ENCODE measurements around the gene TIMM17B.
A peak's percentile ranks its signal among the peaks of the same experiment; 100 is the strongest.
"Not testable (repeated sequence)": the region's sequence is repeated elsewhere in the genome, so short reads cannot be mapped to it uniquely, and the experiment has no call there.

TIMM17B gene

DNA sequence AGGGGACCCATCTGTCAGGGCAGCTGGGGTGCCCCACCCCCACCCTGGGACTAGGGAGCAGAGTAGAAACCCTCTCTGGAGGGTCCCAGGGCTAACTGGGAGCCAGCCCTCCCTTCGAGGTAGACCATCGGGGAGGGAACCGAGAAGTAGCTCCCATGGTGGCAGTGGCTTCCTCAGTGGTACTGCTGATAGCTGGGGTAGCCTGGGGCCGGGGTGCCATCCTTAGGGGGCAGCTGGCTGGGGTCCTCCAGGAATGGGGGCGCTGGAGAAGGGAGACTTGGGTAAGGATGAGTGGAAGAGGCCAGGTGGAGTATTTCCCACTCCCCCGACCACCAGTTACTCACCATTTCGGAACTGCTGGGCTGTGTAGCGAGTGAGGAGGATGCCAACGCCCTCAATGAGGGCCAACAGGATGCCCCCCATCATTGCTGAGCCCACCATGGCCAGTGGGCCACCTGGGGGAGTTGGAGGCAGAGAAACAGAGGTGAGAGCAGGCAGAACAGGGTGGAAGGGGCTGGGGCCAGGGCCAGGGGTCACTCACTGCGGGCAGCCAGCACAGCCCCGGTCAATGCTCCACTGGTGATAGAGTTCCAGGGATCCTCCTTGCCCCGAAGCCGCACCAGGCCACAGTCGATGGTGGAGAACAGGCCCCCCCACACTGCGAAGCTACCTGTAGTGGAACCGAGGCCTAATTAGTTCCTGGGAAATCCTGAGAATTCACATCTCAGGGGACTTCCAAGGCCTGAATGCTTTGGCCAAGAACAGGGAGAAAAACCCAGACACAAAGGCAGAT, 3.8 kb downstream of the TIMM17B start:
- DNase-seq = no peak

DNA sequence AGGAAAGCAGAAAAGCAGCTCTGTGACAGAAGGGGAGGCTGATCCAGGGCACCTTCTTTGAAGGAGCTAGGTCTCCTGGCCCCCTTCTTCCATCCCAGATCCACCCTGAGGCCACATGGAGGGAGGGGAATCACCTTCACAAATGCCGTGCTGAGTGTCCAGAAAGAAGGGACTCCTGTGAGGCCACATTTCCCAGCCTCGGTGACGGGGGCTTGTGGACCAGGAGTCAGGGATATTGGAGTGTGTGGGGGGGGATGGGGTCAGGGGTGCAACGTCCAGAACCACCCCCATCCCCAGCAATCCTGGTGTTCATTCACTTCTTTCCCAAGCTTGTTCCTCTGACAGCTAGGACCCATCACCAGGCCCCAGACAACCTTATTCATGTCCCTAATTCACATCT, 4.7 kb downstream of the TIMM17B start:
- DNase-seq = no peak

DNA sequence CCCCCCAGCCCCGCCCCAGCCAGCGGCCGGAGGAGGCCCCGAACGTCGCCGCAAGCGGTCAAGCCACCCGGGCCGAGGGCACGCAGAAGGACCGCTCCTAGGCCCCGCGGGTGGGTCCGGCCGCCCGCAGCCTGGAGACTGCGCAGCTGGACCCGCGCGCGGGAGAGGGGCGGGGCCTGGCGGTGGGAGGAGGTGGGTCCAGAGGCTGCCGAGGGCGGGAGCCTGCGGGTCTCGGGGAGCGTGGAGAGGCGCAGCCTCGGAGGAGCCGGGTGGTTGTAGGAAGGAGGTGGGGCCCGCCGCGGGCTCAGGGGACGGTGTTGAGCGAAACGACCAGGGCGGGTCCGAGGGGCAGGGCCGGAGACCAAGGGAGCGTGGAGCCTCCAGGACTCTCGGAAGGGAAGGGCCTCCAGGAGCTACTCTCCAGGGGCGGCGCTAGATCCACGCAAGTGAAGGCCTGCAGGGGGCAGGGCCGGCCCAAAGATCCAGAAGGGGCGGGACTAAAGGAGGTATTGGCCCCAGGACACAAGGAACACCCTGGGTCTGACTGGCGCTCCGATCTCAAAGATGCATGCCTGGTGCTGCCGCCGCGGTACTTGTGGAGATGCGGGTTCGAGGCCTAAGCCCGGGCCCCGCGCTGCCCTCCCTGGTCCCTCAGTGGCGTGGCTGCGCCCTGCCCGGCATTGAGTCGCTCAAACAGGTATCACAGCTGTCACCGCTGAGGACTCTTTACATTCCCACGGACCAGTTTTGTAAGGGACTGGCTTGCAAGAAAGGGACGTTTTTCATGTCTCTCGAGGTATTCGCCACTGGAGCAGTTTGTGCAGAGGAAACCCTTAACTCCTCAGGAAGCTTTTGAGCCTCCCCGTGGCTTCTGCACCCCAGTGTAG, 5.9 kb downstream of the TIMM17B start:
- DNase-seq = peak; percentile 63 to 80 (median 74)

DNA sequence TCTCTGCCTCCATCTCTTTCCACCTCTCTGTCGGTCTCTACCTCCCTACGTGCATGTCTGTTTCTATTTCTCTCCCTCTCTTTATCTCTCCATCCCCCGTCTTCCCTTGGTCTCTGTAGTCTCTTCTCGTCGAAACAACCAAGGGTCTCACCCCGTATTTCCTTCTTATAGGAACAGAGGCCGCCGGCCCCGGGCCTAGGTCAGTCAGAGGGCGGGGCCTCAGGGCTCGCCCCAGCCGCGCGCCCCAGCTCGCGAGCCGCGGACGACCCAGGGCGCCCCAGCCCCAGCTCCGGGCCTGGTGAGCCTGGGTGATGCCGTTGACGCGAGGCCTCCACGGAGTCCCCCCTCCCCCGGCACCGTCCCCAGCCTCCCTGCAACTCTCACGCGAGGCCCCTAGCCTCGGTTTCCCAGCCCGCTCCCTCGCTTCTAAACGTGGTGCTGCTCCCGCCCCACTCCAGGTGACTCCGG, 6.6 kb downstream of the TIMM17B start:
- DNase-seq = peak in 3 of 6 experiments; percentile 36 to 40 (median 36)

DNA sequence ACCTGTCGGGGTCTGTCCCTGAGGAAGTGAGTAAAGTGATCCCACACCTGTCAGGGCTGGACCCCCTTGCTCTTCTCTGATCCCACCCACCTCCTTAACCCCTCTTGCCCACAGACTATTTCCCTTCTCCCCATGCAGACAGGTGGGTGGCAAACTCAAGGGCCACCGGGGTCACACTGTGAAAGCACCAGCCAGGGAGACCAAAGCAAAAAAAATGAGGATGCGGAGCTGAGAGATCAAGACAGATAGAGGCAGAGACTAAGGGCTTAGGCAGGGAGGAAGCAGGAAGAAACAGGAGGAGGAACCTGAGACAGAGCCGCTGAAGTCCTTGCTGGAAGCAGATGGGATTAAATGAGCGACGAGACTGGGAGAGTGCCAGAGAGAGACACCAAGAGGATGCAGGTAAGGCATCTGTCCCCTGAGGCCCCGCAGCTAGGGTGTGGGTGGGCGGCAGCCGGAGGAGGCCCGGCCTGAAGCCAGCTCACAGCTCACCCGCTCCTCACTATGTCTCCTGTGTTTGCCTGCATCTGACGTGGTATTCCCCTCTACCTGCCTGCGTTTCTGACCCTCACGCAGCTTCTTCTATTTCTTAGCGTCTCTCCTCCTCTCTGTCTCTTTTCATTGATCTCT, 7.2 kb downstream of the TIMM17B start:
- DNase-seq = no peak

DNA sequence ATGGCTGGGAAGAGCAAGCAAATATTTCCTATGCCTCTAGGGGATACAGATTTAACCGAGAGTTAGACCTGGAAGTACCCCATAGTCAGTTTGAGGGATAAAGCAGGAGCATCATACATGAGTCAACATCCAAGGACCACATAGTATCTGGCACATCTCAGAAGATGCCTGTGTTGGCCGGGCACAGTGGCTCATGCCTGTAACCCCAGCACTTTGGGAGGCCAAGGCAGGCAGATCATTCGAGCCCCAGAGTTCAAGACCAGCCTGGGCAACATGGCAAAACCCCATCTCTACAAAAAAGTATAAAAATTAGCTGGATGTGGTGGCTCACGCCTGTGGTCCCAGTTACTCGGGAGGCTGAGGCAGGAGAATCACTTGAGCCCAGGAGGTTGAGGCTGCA, 11.0 kb downstream of the TIMM17B start:
- DNase-seq = not testable (repeated sequence)

DNA sequence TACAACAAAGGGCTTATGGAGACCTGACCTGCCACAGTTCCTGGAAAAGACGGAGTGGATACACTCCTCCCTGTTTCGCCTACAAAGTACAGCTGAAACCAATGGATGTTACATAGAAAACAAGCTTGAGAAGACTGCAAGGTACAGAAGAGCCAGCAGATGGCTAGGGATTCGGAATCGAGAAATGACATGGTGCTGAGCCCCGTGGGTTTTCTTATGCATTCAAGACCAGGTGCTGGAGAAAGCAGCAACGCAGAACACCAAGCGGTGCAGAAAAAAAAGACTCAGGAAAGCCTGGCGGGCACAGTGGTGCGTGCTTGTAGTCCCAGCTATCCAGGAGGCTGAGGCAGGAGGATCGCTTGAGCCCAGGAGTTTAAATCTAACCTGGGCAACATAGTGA, 13.8 kb downstream of the TIMM17B start:
- DNase-seq = no peak

DNA sequence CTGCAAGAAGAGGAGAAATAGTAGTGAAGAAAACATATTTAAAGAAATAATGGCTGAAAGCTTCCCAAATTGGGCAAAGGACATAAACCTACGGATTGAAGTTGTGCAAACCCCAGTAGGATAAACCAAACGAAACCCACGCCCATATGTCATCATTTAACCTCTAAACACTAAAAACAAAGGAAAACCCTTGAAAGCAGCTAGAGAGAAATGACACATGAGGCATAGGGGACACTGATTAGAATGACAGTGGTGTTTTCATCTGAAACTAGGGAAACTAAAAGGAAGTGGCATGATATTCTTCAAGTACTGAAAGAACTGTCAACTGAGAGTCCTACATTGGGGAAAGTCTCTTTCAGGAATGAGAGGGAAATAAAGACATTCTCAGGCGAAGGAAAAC, 20.6 kb downstream of the TIMM17B start:
- DNase-seq = not testable (repeated sequence)

DNA sequence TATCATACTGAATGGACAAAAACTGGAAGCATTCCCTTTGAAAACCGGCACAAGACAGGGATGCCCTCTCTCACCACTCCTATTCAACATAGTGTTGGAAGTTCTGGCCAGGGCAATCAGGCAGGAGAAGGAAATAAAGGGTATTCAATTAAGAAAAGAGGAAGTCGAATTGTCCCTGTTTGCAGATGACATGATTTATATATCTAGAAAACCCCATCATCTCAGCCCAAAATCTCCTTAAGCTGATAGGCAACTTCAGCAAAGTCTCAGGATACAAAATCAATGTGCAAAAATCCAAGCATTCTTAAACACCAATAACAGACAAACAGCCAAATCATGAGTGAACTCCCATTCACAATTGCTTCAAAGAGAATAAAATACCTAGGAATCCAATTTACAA, 25.6 kb downstream of the TIMM17B start:
- DNase-seq = not testable (repeated sequence)

DNA sequence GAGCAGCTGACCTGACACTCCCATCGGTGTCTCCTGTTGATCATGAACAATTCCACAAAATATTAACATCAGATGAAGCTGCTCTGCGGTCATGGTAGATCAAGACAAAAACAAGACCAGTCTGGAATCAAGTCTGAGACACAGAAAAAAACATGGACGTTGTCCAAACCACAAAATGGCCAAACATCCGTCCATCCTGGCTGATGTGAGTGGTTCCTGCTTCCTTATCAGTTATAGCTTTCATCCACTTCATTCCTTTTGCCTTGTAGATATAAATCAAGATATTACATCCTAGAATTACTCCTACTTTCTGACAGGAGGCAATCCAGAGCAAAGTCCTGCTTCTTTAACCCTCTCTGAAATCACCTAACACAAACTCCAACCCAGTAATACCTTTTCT, 33.4 kb downstream of the TIMM17B start:
- DNase-seq = no peak

DNA sequence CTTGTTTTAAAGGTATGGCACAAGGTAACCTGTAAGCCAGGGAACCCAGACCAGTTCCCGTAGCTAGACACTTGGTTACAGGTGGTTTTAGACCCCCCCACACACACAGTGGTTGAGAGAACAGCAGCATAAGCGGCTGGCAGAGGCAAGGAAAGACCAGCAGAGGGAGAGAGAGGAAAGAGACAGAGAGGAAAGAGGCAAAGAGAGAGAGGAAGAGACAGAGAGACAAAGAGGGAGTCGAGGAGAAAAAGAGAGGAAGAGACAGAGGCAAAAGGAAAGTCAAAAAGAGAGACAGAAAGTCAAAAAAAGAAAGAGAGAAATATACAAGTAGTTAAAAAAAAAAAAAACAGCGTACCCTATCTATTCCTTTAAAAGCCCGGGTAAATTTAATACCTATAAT, 42.7 kb downstream of the TIMM17B start:
- DNase-seq = no peak

DNA sequence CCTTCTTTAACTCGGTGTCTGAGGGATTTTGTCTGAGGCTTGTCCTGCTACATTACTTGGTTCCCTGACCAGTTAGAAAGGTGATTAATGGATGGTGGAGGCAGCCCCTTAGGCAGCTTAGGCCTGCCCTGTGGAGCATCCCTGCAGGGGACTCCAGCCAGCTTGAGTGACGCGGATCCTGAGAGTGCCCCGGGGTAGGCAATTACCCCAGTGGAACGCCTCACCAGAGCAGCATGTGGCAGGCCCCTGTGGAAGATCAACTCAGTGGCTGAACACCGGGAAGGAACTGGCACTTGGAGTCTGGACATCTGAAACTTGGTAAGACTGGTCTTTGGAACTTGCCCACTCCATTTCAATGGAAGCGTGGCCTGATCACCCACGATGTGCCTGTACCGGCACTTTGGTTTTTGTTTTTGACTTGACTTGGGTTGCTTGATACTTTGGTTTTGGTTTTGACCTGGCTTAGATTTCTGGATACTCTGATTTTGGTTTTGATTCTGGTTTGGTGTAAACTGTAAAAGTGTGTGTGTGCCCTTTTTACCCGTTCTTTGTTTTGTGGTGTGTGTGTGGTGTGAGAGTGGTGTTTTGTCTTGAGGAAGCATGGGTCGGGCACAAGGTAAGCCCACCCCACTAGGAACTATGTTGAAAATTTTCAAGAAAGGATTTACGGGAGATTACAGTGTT, 43.3 kb downstream of the TIMM17B start:
- not testable (repeated sequence) for DNase-seq

DNA sequence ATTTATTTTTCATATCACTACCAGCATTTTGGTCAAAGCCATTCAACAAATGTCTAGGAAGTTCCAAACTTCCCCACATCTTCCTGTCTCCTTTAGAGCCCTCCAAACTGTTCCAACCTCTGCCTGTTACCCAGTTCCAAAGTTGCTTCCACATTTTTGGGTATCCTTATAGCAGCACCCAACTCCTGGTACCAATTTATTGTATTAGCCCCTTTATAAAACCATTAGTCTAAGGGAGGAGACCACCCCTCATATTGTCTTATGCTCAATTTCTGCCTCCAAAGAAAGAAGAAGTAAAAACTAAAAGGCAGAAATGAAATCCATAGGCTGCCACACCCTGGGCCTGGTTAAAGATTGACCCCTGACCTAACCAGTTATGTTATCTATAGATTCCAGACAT, 44.1 kb downstream of the TIMM17B start:
- DNase-seq = not testable (repeated sequence)

DNA sequence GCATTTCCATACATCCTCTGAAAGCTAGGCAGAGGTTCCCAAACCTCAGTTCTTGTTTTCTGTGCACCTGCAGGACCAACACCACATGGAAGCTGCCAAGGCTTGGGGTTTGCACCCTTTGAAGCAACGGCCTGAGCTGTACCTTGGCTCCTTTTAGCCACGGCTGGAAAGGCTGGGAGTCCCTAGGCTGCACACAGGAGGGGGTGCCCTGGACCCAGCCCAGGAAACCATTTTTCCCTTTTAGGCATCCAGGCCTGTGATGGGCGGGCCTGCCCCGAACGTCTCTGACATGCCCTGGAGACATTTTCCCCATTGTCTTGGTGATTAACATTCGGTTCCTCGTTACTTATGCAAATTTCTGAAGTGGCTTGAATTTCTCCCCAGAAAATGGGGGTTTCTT, 44.7 kb downstream of the TIMM17B start:
- DNase-seq = no peak

DNA sequence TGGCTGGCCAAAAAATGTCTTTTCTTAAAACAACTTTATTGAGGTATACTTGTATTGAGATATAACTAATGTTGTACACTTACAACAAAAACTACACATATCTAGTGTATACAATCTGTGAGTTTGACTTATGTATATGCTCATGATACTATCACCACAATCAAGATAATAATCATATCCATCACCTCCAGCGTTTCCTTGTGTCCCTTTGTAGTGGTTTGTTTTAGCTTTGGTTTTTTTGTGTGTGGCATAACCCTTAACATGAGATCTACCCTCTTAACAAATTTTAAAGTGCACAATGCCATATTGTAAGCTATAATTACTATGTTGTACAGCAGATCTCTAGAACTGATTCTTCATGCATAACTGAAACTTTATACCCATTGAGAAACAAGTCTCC, 48.7 kb downstream of the TIMM17B start:
- DNase-seq = peak in 2 of 6 experiments; percentile 11 to 27

All from stimulated activated naive CD4-positive, alpha-beta T cell (primary cell).